HepG2 (cell line): Measurements from ENCODE around the gene NRSN2. TPM values are rescaled to one million over a fixed set of nuclear protein-coding genes. Genes with fewer than 3 reads are reported as not detected.
A peak's percentile ranks its signal among the peaks of the same experiment; 100 is the strongest.

Experiments
- AGO2 ChIP-seq: fragments of 200-400 bp; formaldehyde crosslinking; optimal IDR thresholded peaks from 2 replicates; pipeline ENCODE3; 2017; ENCODE audit warnings: mild to moderate bottlenecking, low read depth, low read length, moderate library complexity
- EED ChIP-seq: sonication (generic); formaldehyde crosslinking; IDR thresholded peaks from 2 replicates; pipeline ENCODE4 v1.5.0; 2020; ENCODE audit warnings: mild to moderate bottlenecking, missing genetic modification reagents
- EZH2 ChIP-seq: conservative IDR thresholded peaks from 2 replicates; pipeline ENCODE4 v1.6.1; 2012; ENCODE audit warnings: mild to moderate bottlenecking, low read depth, low read length, moderate library complexity
- FOXK1 ChIP-seq: sonication (generic); formaldehyde crosslinking; IDR thresholded peaks from 2 replicates; pipeline ENCODE4 v1.4.0; 2020; ENCODE audit warnings: low read depth, missing genetic modification reagents, borderline replicate concordance
- HMGA1 ChIP-seq: sonication (generic); formaldehyde crosslinking; conservative IDR thresholded peaks from 2 replicates; pipeline ENCODE4 v1.4.0; 2020; ENCODE audit warnings: missing genetic modification reagents
- IRF1 ChIP-seq: sonication (generic); formaldehyde crosslinking; IDR thresholded peaks from 2 replicates; pipeline ENCODE4 v1.4.0; 2020; ENCODE audit warnings: low read depth, mild to moderate bottlenecking, missing genetic modification reagents
- KDM1A ChIP-seq: IDR thresholded peaks from 2 replicates; pipeline ENCODE4 v1.6.1; 2016; ENCODE audit warnings: missing compliant biosample characterization
- KLF9 ChIP-seq: IDR thresholded peaks from 2 replicates; pipeline ENCODE4 v1.6.1; 2016; ENCODE audit warnings: low read depth
- NKX3-1 ChIP-seq: sonication (generic); formaldehyde crosslinking; IDR thresholded peaks from 2 replicates; pipeline ENCODE4 v1.5.0; 2020; ENCODE audit warnings: missing genetic modification reagents
- NR0B2 ChIP-seq: sonication (generic); formaldehyde crosslinking; IDR thresholded peaks from 2 replicates; pipeline ENCODE4 v1.4.0; 2020; ENCODE audit warnings: mild to moderate bottlenecking, missing genetic modification reagents
- RXRA ChIP-seq: sonication (generic); formaldehyde crosslinking; IDR thresholded peaks from 2 replicates; pipeline ENCODE4 v1.5.1; 2020; ENCODE audit warnings: missing genetic modification reagents
- SAP130 ChIP-seq: IDR thresholded peaks from 2 replicates; pipeline ENCODE4 v1.6.1; 2016; ENCODE audit warnings: low read depth
- SPEN ChIP-seq: sonication (generic); formaldehyde crosslinking; IDR thresholded peaks from 2 replicates; pipeline ENCODE4 v1.5.1; 2020; ENCODE audit warnings: low read depth, mild to moderate bottlenecking, missing genetic modification reagents
- THRA ChIP-seq: sonication (generic); formaldehyde crosslinking; IDR thresholded peaks from 2 replicates; pipeline ENCODE4 v1.4.0; 2020; ENCODE audit warnings: missing genetic modification reagents, borderline replicate concordance
- ZNF136 ChIP-seq: sonication (generic); formaldehyde crosslinking; IDR thresholded peaks from 2 replicates; pipeline ENCODE4 v1.8.1; 2022; ENCODE audit warnings: low read depth, mild to moderate bottlenecking, moderate library complexity, missing genetic modification reagents
- ZNF253 ChIP-seq: sonication (generic); formaldehyde crosslinking; IDR thresholded peaks from 2 replicates; pipeline ENCODE4 v1.8.0; 2022; ENCODE audit warnings: mild to moderate bottlenecking, missing genetic modification reagents, borderline replicate concordance
- ZNF574 ChIP-seq: sonication (generic); formaldehyde crosslinking; IDR thresholded peaks from 2 replicates; pipeline ENCODE4 v1.4.0; 2020; ENCODE audit warnings: missing genetic modification reagents
- ZNF619 ChIP-seq: sonication (generic); formaldehyde crosslinking; IDR thresholded peaks from 2 replicates; pipeline ENCODE4 v1.4.0; 2020; ENCODE audit warnings: mild to moderate bottlenecking, missing genetic modification reagents
- ZNF629 ChIP-seq: sonication (generic); formaldehyde crosslinking; conservative IDR thresholded peaks from 2 replicates; pipeline ENCODE4 v1.5.0; 2020; ENCODE audit warnings: missing genetic modification reagents
- ZNF768 ChIP-seq: sonication (generic); formaldehyde crosslinking; IDR thresholded peaks from 2 replicates; pipeline ENCODE4 v1.4.0; 2020; ENCODE audit warnings: missing genetic modification reagents
- polyA plus RNA-seq, 8 experiments: library from polyadenylated mRNA; depleted of rRNA in 3 of 8; stranded (reverse) in 7 of 8; unstranded in 1 of 8; fragments of >200 nt; fragmentation: Illumina TruSeq in 4 of 8; extraction: Trizol in 4 of 8; gene quantifications; 2 replicates each; pipeline versions ENCODE4 v1.2.1 to v1.2.3, GENCODE V29; 2011 to 2016; ENCODE audit warnings: low read depth in 4 of 8, missing spikeins in 1 of 8, mixed read lengths in 1 of 8; ENCODE audit not compliant: insufficient read depth in 1 of 8
- total RNA-seq, 5 experiments: library from RNA; depleted of rRNA; stranded (reverse); fragments of >200 nt; fragmentation: Illumina TruSeq; extraction: Trizol; gene quantifications; 2 replicates each; pipeline ENCODE4 v1.2.3, GENCODE V29; 2016; ENCODE audit warnings: low read depth in 1 of 5
- TF ChIP-seq, protein P1 (sequence below): sonication (generic); formaldehyde crosslinking; IDR thresholded peaks from 2 replicates; pipeline ENCODE4 v1.5.0; 2020; ENCODE audit warnings: missing genetic modification reagents, mild to moderate bottlenecking, borderline replicate concordance

Gene NRSN2
- total and polyA plus RNA-seq, 2 of the 13 experiments (the other 11 are each of a cell fraction or from before 2014, with no cell fraction given), result 32.3 to 49.4 TPM

DNA sequence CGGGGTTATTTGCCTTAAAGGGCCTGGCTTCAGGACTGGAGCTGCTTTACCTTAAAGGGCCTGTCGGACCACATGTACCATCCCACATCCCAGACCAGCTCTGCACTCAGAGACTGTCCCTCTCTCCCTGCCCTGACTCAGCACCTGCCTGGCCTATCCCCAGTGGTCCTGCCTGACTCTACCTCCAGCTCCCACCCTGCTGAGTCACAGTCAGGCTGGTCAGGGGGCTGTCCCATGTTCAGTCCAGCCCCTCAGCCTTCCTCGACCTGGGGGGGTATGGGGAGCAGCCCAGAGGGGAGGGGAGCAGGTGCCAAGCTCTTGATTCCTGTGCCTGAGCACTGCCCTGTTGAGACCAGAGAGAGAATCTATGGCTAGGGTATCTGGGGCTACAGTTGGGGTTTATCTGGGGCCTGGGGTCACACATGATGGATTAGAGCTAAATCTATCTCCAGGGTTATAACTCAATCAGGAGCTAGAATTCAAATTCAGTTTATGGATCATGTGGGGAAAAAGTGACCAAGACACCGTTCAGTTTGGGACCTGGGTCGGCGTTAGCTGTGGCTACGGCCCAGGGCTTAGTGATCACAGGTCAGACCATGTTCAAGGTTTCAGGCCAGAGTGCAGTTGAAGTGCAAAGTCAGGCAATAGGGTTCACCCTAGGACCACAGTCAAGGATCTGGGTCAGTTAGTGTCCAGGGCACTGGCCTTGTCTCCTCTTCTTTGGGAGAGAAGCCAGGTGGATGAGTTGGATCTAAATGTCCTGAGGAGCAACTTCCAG is 24.3 kb downstream of the NRSN2 start (continued):
- TF ChIP-seq THRA (CRISPR knock-in tag) (peak; percentile 91; the same call in 1 of the 2 replicates), ZNF136 (CRISPR knock-in tag) (0 out of 2 replicates have a peak, but pooled peaks have one; percentile 6), SAP130 (CRISPR knock-in tag) (0 out of 2 replicates have a peak, but pooled peaks have one; percentile 15), EED (CRISPR knock-in tag) (0 out of 2 replicates have a peak, but pooled peaks have one; percentile 47), ZNF253 (CRISPR knock-in tag) (peak; percentile 74; the same call in 1 of the 2 replicates), KLF9 (CRISPR knock-in tag) (peak; percentile 45; the same call in 1 of the 2 replicates), RXRA (peak; percentile 96), FOXK1 (CRISPR knock-in tag) (peak; percentile 60), NKX3-1 (peak; percentile 11; the same call in 1 of the 2 replicates), KDM1A (0 out of 2 replicates have a peak, but pooled peaks have one; percentile 19), SPEN (CRISPR knock-in tag) (no peak; the same call in 1 of the 2 replicates), AGO2 (peak; percentile 33), ZNF619 (CRISPR knock-in tag) (no peak), NR0B2 (CRISPR knock-in tag) (peak; percentile 79; the same call in 1 of the 2 replicates), ZNF768 (CRISPR knock-in tag) (peak; percentile 81), HMGA1 (no peak), ZNF574 (peak; percentile 13; the same call in 1 of the 2 replicates), EZH2 (no peak), IRF1 (CRISPR knock-in tag) (no peak), ZNF629 (CRISPR knock-in tag) (0 out of 2 replicates have a peak, but pooled peaks have one; percentile 20)
- TF ChIP-seq, protein P1, sequence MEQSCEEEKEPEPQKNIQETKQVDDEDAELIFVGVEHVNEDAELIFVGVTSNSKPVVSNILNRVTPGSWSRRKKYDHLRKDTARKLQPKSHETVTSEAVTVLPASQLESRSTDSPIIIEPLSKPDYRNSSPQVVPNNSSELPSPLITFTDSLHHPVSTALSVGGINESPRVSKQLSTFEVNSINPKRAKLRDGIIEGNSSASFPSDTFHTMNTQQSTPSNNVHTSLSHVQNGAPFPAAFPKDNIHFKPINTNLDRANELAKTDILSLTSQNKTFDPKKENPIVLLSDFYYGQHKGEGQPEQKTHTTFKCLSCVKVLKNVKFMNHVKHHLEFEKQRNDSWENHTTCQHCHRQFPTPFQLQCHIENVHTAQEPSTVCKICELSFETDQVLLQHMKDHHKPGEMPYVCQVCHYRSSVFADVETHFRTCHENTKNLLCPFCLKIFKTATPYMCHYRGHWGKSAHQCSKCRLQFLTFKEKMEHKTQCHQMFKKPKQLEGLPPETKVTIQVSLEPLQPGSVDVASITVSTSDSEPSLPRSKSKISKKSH (CRISPR knock-in tag), result peak; percentile 66; the same call in 1 of the 2 replicates
